Testis (tissue), 3 donors: Measurements from ENCODE around the gene ANKH. TPM values are rescaled to one million over a fixed set of nuclear protein-coding genes. Genes with fewer than 3 reads are reported as not detected.

ENCODE experiments used
- DNase-seq: peaks from one replicate; pipeline ENCODE4 v3.0.0-alpha.2; 2019
- H3K27ac ChIP-seq, 2 donors: fragments of 200-600 bp; sonication (generic); one replicate each; pipeline ENCODE4 v1.5.1; 2019
- H3K27me3 ChIP-seq: fragments of 200-600 bp; sonication (generic); one replicate; pipeline ENCODE4 v1.5.1; 2019
- H3K36me3 ChIP-seq: fragments of 200-600 bp; sonication (generic); one replicate; pipeline ENCODE4 v1.5.1; 2017; ENCODE audit warnings: low read depth; ENCODE audit errors: missing control alignments
- H3K4me1 ChIP-seq: fragments of 200-600 bp; sonication (generic); one replicate; pipeline ENCODE4 v1.5.1; 2019
- H3K4me3 ChIP-seq, 2 donors: fragments of 200-600 bp; sonication (generic); one replicate each; pipeline ENCODE4 v1.5.1; 2017 to 2019
- H3K9me3 ChIP-seq: fragments of 200-600 bp; sonication (generic); one replicate; pipeline ENCODE4 v1.5.1; 2017
- CTCF ChIP-seq, 3 experiments: fragments of 450-650 bp in 2 of 3; fragments of 200-600 bp in 1 of 3; sonication (generic) in 1 of 3; IDR thresholded peaks; one replicate each; pipeline ENCODE4 v1.5.1; 2016 to 2019; ENCODE audit warnings: antibody characterized with exemption in 3 of 3, mild to moderate bottlenecking in 2 of 3, moderate library complexity in 1 of 3
- POLR2A ChIP-seq: fragments of 450-650 bp; IDR thresholded peaks from one replicate; pipeline ENCODE4 v1.6.1; 2017; ENCODE audit warnings: antibody characterized with exemption, mild to moderate bottlenecking, moderate library complexity
- WGBS, 2 donors: methylation state at CpG; one replicate each; pipeline ENCODE4 v1.1.5; 2018; 5-methylcytosine and 5-hydroxymethylcytosine counted together
- intact Hi-C: fragments of 100-400 bp; cut with DNase I; formaldehyde crosslinking; loops from one replicate; pipeline ENCODE4 v1.15.1; 2023; ENCODE audit warnings: low total_unique reads
- polyA plus RNA-seq: library from polyadenylated mRNA; stranded (reverse); fragments of 350-450 nt; fragmentation: Illumina TruSeq; extraction: RNeasy Lipid Tissue Mini Kit (QIAGEN cat#74804); gene quantifications from one replicate; pipeline ENCODE4 v1.2.3, GENCODE V29; 2014; ENCODE audit warnings: low read depth, low replicate concordance; ENCODE audit not compliant: insufficient read depth
- total RNA-seq, 2 donors: library from RNA; depleted of rRNA; stranded (reverse); fragments of >200 nt; gene quantifications; one replicate each; pipeline ENCODE4 v1.2.3, GENCODE V29; 2016

ANKH gene
- total and polyA plus RNA-seq, 3 donors from 2014 or later, result 14.3 to 16.2 (median 15.8) TPM

DNA sequence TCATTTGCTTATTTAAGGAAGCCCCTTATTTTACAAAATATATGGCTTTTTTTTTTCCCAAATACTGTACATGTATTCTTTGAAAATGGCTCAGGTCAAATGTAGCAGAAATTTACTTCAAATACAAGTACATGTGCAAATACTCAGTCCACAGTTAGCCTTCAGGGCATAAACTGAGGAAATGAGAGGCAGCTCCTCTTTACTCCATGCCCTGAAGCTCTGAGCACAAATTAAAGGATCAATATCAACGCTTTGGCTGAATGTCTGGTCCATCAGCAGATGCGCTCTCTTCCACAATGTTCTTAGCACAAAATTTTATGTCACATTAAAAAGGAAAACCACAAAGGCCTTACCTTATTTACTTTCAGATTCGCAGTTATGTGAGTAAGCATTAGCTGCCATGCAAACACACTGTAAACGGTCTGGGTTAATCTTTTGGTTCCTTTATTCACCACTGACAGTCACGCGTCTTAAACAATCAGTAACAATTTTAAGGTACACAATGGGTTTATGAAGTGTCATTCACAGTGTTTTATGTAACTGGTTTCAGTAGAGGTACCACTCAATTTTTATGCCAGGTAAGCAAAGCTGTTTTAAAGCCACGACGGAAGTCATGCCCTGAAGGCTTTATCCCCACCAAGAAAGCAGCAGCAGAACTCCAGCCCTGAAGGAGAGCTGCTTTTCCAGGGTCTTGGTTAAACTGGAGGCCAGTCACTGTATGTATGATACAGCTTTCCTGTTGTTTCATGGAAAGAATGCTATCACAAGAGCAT is 103.7 kb downstream of the ANKH start:
- Histone ChIP-seq H3K27me3 (no peaks in the 10 kb centered on the region), H3K27ac (no peak overlapping the region), H3K4me1 (no peaks in the 10 kb centered on the region), H3K4me3 (no peak overlapping the region), H3K36me3 (no peaks in the 10 kb centered on the region), H3K9me3 (no peaks in the 10 kb centered on the region)
- WGBS, 2 donors, result 80 to 90% methylated on average over 8 of the region's 8 CpGs
- intact Hi-C loops, result no loop called here
- DNase-seq, result no peak
- TF ChIP-seq CTCF (IDR thresholded peaks at IDR 0.05), result no peak
- no peak for TF ChIP-seq POLR2A

DNA sequence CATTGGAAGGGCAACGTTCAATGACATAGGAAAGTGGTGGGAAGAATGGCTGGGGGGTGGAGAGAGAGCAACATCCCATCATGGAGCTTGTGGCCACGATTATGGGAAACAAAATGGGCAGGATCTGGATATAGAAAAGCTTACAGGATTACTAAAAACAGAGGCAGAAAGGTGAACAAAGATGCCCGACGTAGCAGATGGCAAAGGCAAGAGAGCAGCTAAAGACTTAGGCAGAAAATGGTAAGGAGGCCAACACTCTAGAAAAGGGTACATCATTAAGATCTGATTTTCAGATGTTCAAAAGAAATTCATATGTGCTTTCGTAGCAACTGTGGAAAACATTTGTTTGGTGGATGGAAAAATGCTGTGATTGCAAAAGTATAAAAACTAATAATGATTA is 104.5 kb downstream of the ANKH start:
- Histone ChIP-seq H3K36me3 (no peaks in the 10 kb centered on the region), H3K4me3 (no peak overlapping the region), H3K4me1 (no peaks in the 10 kb centered on the region), H3K27me3 (no peaks in the 10 kb centered on the region), H3K27ac (no peak overlapping the region), H3K9me3 (no peaks in the 10 kb centered on the region)
- DNase-seq, result no peak
- 88 to 92% methylated on average over 5 of the region's 5 CpGs for WGBS, 2 donors
- intact Hi-C loops, result no loop called here
- TF ChIP-seq POLR2A (no peak), CTCF (IDR thresholded peaks at IDR 0.05) (no peak)

DNA sequence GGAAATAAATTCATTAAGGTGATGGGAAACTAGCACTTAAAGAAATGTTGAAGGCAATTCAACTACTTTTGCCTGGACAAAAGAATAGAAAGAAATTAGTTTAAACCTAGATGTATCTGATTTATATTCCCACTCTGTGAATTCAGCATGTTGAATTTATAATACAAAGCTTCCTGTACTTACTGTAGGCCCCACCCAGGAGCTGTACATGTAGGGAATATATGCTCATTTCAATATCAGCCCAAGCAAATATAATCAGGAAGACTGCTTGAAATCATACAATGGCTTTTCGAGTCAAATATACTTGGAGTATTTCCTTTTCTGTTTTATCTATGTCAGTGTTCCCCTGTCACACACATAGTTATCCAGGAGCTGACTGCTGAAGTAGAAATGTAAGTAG is 105.0 kb downstream of the ANKH start:
- 80 to 94% methylated on average over 1 of the region's 1 CpG for WGBS, 2 donors
- Histone ChIP-seq H3K27me3 (no peaks in the 10 kb centered on the region), H3K9me3 (no peaks in the 10 kb centered on the region), H3K27ac (no peak overlapping the region), H3K4me1 (no peaks in the 10 kb centered on the region), H3K4me3 (no peak overlapping the region), H3K36me3 (no peaks in the 10 kb centered on the region)
- TF ChIP-seq CTCF (IDR thresholded peaks at IDR 0.05), result no peak
- TF ChIP-seq POLR2A, result no peak
- intact Hi-C loops, result no loop called here
- DNase-seq, result no peak

GRCh38 chr5:14765587-14765986 is 106.0 kb downstream of the ANKH start:
- no peak for DNase-seq
- H3K4me3 ChIP-seq, result no peak overlapping the region
- 85 to 97% methylated on average over 3 of the region's 3 CpGs for WGBS, 2 donors
- no peaks in the 10 kb centered on the region for H3K27me3 ChIP-seq
- TF ChIP-seq CTCF (IDR thresholded peaks at IDR 0.05) (no peak), POLR2A (no peak)
- no peaks in the 10 kb centered on the region for H3K9me3 ChIP-seq
- no peak overlapping the region for H3K27ac ChIP-seq
- no peaks in the 10 kb centered on the region for H3K36me3 ChIP-seq
- H3K4me1 ChIP-seq, result no peaks in the 10 kb centered on the region
- intact Hi-C loops, result no loop called here
